ENCODE data around the gene MLH3. TPM values are rescaled to one million over a fixed set of nuclear protein-coding genes. Genes with fewer than 3 reads are reported as not detected.

Gene MLH3
- polyA plus RNA-seq, 1 donor from 2014 or later, result 17.3 TPM

GRCh38 chr14:75067212-75067611 is 15.9 kb upstream of the MLH3 start:
- TF ChIP-seq SMC3 (conservative IDR thresholded peaks at IDR 0.05; ENCODE audit: poor library complexity) (no peak), CTCF (IDR thresholded peaks at IDR 0.05; ENCODE audit: poor library complexity, severe bottlenecking) (no peak), EZH2 (IDR thresholded peaks at IDR 0.05; ENCODE audit: borderline replicate concordance, insufficient read depth, low read length, poor library complexity, severe bottlenecking) (no peak), TAF1 (IDR thresholded peaks at IDR 0.05; ENCODE audit: low read depth) (no peak), EP300 (conservative IDR thresholded peaks at IDR 0.05; ENCODE audit: poor library complexity, severe bottlenecking) (no peak), POLR2AphosphoS5 (IDR thresholded peaks at IDR 0.05) (no peak), REST (IDR thresholded peaks at IDR 0.05; ENCODE audit: borderline replicate concordance) (no peak)
- Histone ChIP-seq H3K36me3 (ENCODE audit: insufficient read depth, low read length) (no peaks in the 10 kb centered on the region), H3F3A (ENCODE audit: insufficient read depth, low read length, poor library complexity, severe bottlenecking) (no peaks in the 10 kb centered on the region), H3K9me3 (ENCODE audit: low read length) (no peaks in the 10 kb centered on the region), H2AFZ (ENCODE audit: low read depth, low read length) (no peak overlapping the region), H3K27ac (ENCODE audit: low read length) (no peak overlapping the region), H3K9me2 (ENCODE audit: insufficient read depth, low read length) (no peaks in the 10 kb centered on the region), H3K4me2 (ENCODE audit: low read length) (no peak overlapping the region), H3K9ac (ENCODE audit: low read length) (no peak overlapping the region), H3K4me3 (ENCODE audit: low read length) (no peak overlapping the region), H4K20me1 (ENCODE audit: insufficient read depth) (no peaks in the 10 kb centered on the region), H3K79me2 (replicated peaks; ENCODE audit: insufficient read depth, low read length) (no peaks in the 10 kb centered on the region), H3K27me3 (ENCODE audit: insufficient read depth, low read depth, low read length) (no peaks in the 10 kb centered on the region)

GRCh38 chr14:75066691-75067090 is 15.4 kb upstream of the MLH3 start:
- no peaks in the 10 kb centered on the region for H3F3A ChIP-seq (ENCODE audit: insufficient read depth, low read length, poor library complexity, severe bottlenecking)
- H3K9ac ChIP-seq (ENCODE audit: low read length), result no peak overlapping the region
- H3K27ac ChIP-seq (ENCODE audit: low read length), result no peak overlapping the region
- no peaks in the 10 kb centered on the region for H3K9me2 ChIP-seq (ENCODE audit: insufficient read depth, low read length)
- H3K4me3 ChIP-seq (ENCODE audit: low read length), result no peak overlapping the region
- H4K20me1 ChIP-seq (ENCODE audit: insufficient read depth), result no peaks in the 10 kb centered on the region
- no peak overlapping the region for H3K4me2 ChIP-seq (ENCODE audit: low read length)
- no peaks in the 10 kb centered on the region for H3K79me2 ChIP-seq (replicated peaks; ENCODE audit: insufficient read depth, low read length)
- TF ChIP-seq TAF1 (IDR thresholded peaks at IDR 0.05; ENCODE audit: low read depth) (no peak), MXI1 (conservative IDR thresholded peaks at IDR 0.05; ENCODE audit: poor library complexity, severe bottlenecking) (no peak), SMC3 (conservative IDR thresholded peaks at IDR 0.05; ENCODE audit: poor library complexity) (no peak), CTCF (IDR thresholded peaks at IDR 0.05; ENCODE audit: poor library complexity, severe bottlenecking) (no peak), EP300 (conservative IDR thresholded peaks at IDR 0.05; ENCODE audit: poor library complexity, severe bottlenecking) (no peak), EZH2 (IDR thresholded peaks at IDR 0.05; ENCODE audit: borderline replicate concordance, insufficient read depth, low read length, poor library complexity, severe bottlenecking) (no peak), RAD21 (conservative IDR thresholded peaks at IDR 0.05) (no peak), POLR2AphosphoS5 (IDR thresholded peaks at IDR 0.05) (no peak), REST (IDR thresholded peaks at IDR 0.05; ENCODE audit: borderline replicate concordance) (no peak)
- no peaks in the 10 kb centered on the region for H3K9me3 ChIP-seq (ENCODE audit: low read length)
- H3K27me3 ChIP-seq (ENCODE audit: insufficient read depth, low read depth, low read length), result no peaks in the 10 kb centered on the region
- H3K36me3 ChIP-seq (ENCODE audit: insufficient read depth, low read length), result no peaks in the 10 kb centered on the region
- H2AFZ ChIP-seq (ENCODE audit: low read depth, low read length), result no peak overlapping the region

Measured in neural cell (in vitro differentiated cells).